Kidney (tissue), 14 donors: Measurements from ENCODE around the gene FAM76B. TPM values are rescaled to one million over a fixed set of nuclear protein-coding genes. Genes with fewer than 3 reads are reported as not detected.

Experiments used
- DNase-seq, 5 donors: peaks; one replicate each; pipeline ENCODE4 v3.0.0-alpha.2; 2013 to 2020
- FAIRE-seq: peaks from 2 replicates; lab custom pipeline; 2012; peaks lifted over from hg19 to GRCh38; lab: Jason Lieb, UNC
- H3K27ac ChIP-seq, 2 donors: one replicate each; pipeline ENCODE4 v1.7.0; 2013; ENCODE audit warnings: low read depth in 2 of 2, low read length in 2 of 2, inconsistent platforms in 1 of 2
- H3K27me3 ChIP-seq: one replicate; pipeline ENCODE4 v1.7.1; 2013; ENCODE audit warnings: low read length, inconsistent platforms; ENCODE audit not compliant: control insufficient read depth, insufficient read depth
- H3K36me3 ChIP-seq, 3 donors: one replicate each; pipeline versions ENCODE4 v1.7.0 to v1.7.1; 2013; ENCODE audit warnings: low read length in 3 of 3, control low read depth in 1 of 3, inconsistent platforms in 1 of 3; ENCODE audit not compliant: insufficient read depth in 3 of 3, control insufficient read depth in 2 of 3
- H3K4me1 ChIP-seq, 3 donors: one replicate each; pipeline versions ENCODE4 v1.7.0 to v1.7.1; 2013; ENCODE audit warnings: low read length in 3 of 3, inconsistent platforms in 1 of 3, low read depth in 1 of 3; ENCODE audit not compliant: control insufficient read depth in 2 of 3, insufficient read depth in 2 of 3
- H3K4me3 ChIP-seq, 3 donors: one replicate each; pipeline versions ENCODE4 v1.7.0 to v1.8.1; 2013; ENCODE audit warnings: low read length in 3 of 3, control low read depth in 1 of 3, inconsistent platforms in 1 of 3
- H3K9ac ChIP-seq, 3 donors: one replicate each; pipeline versions ENCODE4 v1.7.0 to v1.7.1; 2013; ENCODE audit warnings: low read length in 3 of 3, control low read depth in 1 of 3, inconsistent platforms in 1 of 3
- H3K9me3 ChIP-seq, 3 donors: one replicate each; pipeline versions ENCODE4 v1.7.0 to v1.7.1; 2013; ENCODE audit warnings: low read length in 3 of 3, control low read depth in 1 of 3, inconsistent platforms in 1 of 3; ENCODE audit not compliant: control insufficient read depth in 2 of 3, insufficient read depth in 1 of 3
- CTCF ChIP-seq: IDR thresholded peaks from 3 replicates; pipeline ENCODE4 v1.5.1; 2012; ENCODE audit warnings: mild to moderate bottlenecking, moderate library complexity, borderline replicate concordance; ENCODE audit not compliant: insufficient read depth; ENCODE audit errors: extremely low read depth
- intact Hi-C: fragments of 100-400 bp; cut with DNase I; formaldehyde crosslinking; loops from one replicate; pipeline ENCODE4 v1.11.1; 2022
- polyA plus RNA-seq: library from polyadenylated mRNA; stranded (reverse); fragments of 350-450 nt; fragmentation: Illumina TruSeq; extraction: RNeasy Lipid Tissue Mini Kit (QIAGEN cat#74804); gene quantifications from one replicate; pipeline ENCODE4 v1.2.3, GENCODE V29; 2014; ENCODE audit warnings: low read depth, low replicate concordance; ENCODE audit not compliant: insufficient read depth
- total RNA-seq: library from RNA; stranded (reverse); fragmentation: NEBNext Ultra II Directional; extraction: Animal tissue kit (Norgen Biotek cat#: 25700); gene quantifications from one replicate; pipeline ENCODE4 v1.2.1, GENCODE V29; 2021
- donor health status: control.
- donor health status: control.
- donor health status: control.
- donor health status: control.
- donor health status: control.
- donor health status: DM: yes; HTN: yes; CAD: no.
- donor health status: Normal renal cell carcinoma (clear cell type).

The FAM76B gene
- total and polyA plus RNA-seq, 2 donors from 2014 or later: 3.9 to 26.5 TPM

- H3K4me1 ChIP-seq: peaks cover 3 to 12% (median 8%) of the 10 kb centered on the region in 3 donors
- FAIRE-seq (no peak), DNase-seq (no peak)
- no peaks in the 10 kb centered on the region for H3K27me3 ChIP-seq
- no peak overlapping the region for H3K9ac ChIP-seq
- intact Hi-C loops: no loop called here
- no peaks in the 10 kb centered on the region for H3K36me3 ChIP-seq
- no peak overlapping the region for H3K27ac ChIP-seq
- no peak overlapping the region for H3K4me3 ChIP-seq
- no peaks in the 10 kb centered on the region for H3K9me3 ChIP-seq
- no peak for TF ChIP-seq CTCF
Observed at GRCh38 chr11:95792700-95793099, 3.1 kb upstream of the FAM76B start.

GRCh38 chr11:95792200-95792599 lies 2.6 kb upstream of the FAM76B start:
- TF ChIP-seq CTCF: no peak
- H3K9me3 ChIP-seq: no peaks in the 10 kb centered on the region
- DNase-seq: no peak
- intact Hi-C loops: no loop called here
- no peaks in the 10 kb centered on the region for H3K36me3 ChIP-seq
- H3K27ac ChIP-seq: no peak overlapping the region
- FAIRE-seq: no peak
- peaks cover 3 to 12% (median 8%) of the 10 kb centered on the region in 3 donors for H3K4me1 ChIP-seq
- H3K9ac ChIP-seq: no peak overlapping the region
- H3K27me3 ChIP-seq: no peaks in the 10 kb centered on the region
- H3K4me3 ChIP-seq: no peak overlapping the region

- Histone ChIP-seq H3K36me3 (no peaks in the 10 kb centered on the region), H3K4me1 (peaks cover 3 to 12% (median 8%) of the 10 kb centered on the region in 3 donors), H3K9me3 (no peaks in the 10 kb centered on the region), H3K4me3 (peak overlapping the region; percentile 85 to 97 (median 94)), H3K27me3 (no peaks in the 10 kb centered on the region), H3K27ac (no peak overlapping the region), H3K9ac (peak overlapping the region in 2 of 3 donors; percentile 87 to 92)
- DNase-seq (peak in 1 of 5 donors; percentile 5), FAIRE-seq (no peak)
- no peak for TF ChIP-seq CTCF
- intact Hi-C loops: no loop called here
Observed at GRCh38 chr11:95791709-95792033, 2.1 kb upstream of the FAM76B start.
